RKO (cell line): Measurements from ENCODE around the gene TBCB.
"Not testable (repeated sequence)": the region's sequence is repeated elsewhere in the genome, so short reads cannot be mapped to it uniquely, and the experiment has no call there.

Experiments
- DNase-seq: peaks from one replicate; pipeline ENCODE4 v3.0.0-alpha.2; 2016; ENCODE audit warnings: low spot score

Gene TBCB

DNA sequence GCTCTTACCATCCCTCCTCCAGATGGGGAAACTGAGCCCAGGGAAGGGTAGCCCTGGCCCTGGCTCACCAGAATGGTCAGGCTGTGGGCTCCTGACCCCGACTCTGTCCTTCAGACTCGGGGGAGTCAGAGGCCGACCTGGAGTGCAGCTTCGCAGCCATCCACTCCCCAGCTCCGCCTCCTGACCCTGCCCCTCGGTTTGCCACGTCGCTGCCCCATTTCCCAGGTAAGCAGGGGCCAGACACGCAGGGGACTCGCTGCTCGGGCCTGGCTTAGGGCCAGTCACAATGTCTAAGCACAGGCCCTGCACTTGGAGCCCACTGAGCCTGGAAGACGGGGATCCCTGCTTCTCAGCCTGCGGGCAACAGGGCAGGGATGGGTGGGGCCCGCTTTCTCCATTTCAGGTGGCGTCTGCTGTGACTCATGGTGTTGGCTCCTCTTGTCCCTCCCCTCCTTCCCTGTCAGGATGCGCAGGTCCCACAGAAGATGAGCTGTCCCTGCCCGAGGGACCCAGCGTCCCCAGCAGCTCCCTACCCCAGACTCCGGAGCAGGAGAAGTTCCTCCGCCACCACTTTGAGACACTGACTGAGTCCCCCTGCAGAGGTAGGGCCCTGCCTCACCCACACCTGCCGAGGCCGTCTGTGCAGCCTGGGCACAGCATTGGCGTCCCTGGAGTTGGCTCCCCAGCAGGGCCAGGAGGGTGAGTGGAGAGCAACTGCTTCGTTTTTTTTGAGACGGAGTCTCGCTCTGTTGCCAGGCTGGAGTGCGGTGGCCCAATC lies 13.5 kb upstream of the TBCB start:
- no peak for DNase-seq

- DNase-seq, result no peak
Observed at GRCh38 chr19:36103040-36103626, 12.1 kb upstream of the TBCB start.

GRCh38 chr19:36103842-36104552 lies 11.3 kb upstream of the TBCB start:
- peak; percentile 24 for DNase-seq

GRCh38 chr19:36106441-36106840 lies 8.8 kb upstream of the TBCB start:
- no peak for DNase-seq

DNA sequence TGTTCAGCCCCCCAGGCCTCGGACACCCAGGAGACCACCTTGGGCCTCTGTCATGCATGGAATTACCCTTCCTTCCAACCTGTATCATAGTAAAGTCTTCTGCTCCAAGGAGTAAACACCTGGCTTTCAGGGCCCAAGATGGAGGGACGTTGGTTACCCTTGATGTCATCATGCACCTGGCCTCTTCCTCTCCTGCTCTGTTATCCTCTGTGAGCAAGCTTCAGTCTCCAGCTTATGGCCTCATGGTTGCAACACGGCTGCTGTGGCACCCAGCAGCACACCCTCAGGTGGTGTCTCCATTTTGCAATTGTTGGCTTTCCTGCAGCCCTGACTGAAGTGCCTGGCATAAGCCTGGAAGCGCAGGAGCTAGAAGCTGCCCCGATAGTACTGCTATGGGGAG lies 8.3 kb upstream of the TBCB start:
- no peak for DNase-seq

- no peak for DNase-seq
Observed at GRCh38 chr19:36108684-36109083, 6.6 kb upstream of the TBCB start.

GRCh38 chr19:36110487-36111199 lies 4.6 kb upstream of the TBCB start, which contains the start of gene OVOL3:
Gene OVOL3, plus strand, starts transcription at chr19:36111143. Its CDS starts 60 bp downstream, at chr19:36111203.
- DNase-seq, result no peak

DNA sequence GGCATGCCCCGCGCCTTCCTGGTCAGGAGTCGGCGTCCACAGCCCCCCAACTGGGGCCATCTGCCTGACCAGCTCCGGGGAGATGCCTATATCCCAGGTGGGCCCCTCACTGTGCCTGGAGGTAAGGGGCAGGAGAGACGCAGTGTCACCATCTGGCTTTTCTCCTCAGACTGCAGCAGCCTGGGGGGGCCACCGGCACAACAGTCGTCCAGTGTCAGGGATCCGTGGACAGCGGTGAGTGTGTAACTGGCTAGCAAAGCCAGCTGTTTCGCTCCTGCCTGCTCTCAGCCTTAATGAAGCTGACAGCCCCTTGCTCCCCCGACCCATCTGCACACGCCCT lies 4.1 kb upstream of the TBCB start:
- DNase-seq, result no peak

DNA sequence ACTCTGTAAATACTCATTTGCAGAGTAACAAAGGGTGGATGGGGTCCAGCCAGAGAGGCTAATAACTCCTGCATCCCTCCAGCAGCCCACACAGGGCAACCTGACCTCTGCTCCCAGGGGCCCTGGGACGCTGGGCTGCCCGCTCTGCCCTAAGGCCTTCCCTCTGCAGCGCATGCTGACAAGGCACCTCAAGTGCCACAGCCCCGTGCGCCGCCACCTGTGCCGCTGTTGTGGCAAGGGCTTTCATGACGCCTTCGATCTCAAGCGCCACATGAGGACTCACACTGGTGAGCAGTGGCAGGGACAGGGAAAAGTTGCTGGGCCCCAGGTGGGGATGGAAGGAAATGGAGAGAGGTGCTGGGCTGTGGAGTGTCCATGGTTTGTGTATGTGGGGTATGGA lies 2.6 kb upstream of the TBCB start:
- DNase-seq, result no peak

- DNase-seq, result no peak
Observed at GRCh38 chr19:36113425-36113824, 1.8 kb upstream of the TBCB start.

DNA sequence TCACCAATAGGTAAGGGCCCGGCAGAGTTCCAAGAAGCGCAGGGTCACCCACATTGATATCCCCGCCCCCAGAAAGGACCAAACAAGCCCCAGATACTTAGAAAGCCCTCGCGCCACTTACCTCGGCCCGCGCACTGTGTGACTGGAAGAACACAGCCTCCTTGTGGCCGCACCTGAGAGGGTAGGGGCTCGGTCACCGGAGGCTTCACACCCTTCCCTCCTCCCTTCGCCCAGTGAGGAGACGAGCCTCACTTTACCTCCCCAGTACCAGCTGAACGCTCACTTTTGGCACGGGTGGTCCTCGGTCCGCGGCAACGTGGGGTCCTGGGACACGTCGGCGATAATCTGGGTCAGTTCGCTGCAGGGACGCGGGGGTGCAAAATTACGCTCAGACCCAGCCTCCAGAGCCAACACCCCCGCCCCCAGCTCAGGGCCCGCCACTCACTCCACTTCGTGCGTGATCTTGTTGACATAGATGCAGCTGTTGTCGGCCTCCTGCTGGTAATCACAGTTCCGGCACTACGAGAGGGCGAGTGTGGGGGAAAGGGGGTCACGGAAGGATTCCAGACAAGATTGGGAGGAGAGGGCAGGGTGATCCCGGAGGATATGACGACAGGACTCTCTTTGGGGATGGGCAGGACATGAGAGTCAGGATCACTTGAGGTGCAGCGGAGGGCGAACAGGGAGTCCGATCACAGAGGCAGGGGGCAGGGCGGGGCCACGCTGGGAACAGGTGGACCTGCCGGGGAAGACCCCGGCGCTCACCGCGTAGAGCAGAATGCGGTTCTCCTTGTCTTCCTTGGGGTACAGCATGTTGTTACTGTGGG lies 1.2 kb upstream of the TBCB start:
- DNase-seq, result peak; percentile 48

DNA sequence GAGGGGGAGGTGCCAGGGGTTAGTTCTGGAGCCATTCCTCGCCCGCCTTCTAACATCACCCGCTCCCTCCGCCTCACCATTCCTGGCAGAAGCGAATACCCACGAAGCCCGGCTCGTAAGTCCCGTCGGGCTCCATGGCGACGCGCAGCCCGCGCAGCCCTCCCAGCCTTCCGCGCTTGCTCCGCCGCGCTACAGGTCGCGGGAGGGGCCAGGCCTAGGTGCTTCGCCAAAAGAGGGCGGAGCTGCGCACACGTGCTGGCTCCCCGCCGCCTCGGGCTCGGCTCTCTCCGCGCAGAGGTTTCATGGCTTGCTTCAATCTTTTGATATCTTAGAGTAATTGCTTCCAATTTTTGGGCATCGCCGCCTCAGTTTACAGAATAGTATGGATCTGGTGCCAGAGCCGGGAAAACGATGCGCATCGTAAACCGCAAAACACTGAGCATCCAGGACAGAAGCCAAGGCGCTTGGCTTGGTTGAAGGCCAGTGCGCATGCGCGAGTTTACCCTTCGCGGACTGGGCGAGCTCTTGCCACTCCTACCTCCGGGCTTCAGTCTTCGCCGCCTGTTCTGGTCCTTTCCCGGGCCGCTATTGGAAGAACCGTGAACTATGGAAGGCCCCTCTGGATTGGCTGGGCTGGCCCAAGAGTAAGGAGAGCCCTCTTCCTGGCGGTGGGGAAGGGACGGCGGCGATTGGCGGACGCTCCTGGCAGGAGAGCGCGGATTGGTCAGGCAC lies 381 bp upstream of the TBCB start, which contains the start of gene POLR2I:
Gene POLR2I, minus strand, starts transcription at position 155 of the 732 bp plus-strand sequence. Its CDS starts 19 bp downstream, at position 136.
- DNase-seq, result peak; percentile 100

- DNase-seq, result no peak
Observed at GRCh38 chr19:36116344-36116637, 1.0 kb downstream of the TBCB start.

- DNase-seq, result no peak
Observed at GRCh38 chr19:36120092-36120983, 5.1 kb downstream of the TBCB start.

- DNase-seq, result no peak
Observed at GRCh38 chr19:36120984-36121358, 5.7 kb downstream of the TBCB start.

GRCh38 chr19:36121486-36122124 lies 6.3 kb downstream of the TBCB start:
- DNase-seq, result no peak

GRCh38 chr19:36125557-36125956 lies 10.3 kb downstream of the TBCB start:
- DNase-seq, result no peak

DNA sequence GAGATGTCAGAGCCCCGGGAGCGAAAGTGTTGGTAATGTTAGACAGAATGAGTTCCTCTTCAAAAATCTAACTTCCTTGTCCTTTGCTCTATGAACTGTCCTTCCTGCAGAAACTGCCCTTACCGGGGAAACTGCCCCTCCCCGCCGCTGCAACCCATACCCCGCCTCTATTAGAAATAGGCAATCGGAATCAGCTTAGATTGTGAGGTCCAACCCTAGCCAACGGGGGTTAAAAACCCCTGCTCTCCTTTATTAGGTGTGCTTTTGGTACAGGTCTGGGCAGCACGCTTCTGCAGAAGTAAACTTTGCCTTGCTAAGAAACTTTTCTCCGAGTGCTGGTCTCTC lies 13.1 kb downstream of the TBCB start:
- no peak for DNase-seq

DNA sequence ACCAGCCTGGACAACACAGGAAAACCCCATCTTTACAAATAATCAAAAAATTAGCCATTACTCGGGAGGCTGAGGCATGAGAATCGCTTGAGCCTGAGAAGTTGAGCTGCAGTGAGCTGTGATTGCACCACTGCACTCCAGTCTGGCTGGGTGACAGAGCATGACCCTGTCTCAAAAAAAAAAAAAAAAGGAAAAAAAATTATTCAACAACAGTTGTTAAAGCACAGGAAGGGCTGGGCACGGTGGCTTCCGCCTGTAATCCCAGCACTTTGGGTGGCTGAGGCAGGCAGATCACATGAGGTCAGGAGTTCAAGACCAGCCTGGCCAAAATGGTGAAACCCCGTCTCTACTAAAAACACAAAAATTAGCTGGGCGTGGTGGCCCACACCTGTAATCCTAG lies 16.0 kb downstream of the TBCB start:
- not testable (repeated sequence) for DNase-seq

DNA sequence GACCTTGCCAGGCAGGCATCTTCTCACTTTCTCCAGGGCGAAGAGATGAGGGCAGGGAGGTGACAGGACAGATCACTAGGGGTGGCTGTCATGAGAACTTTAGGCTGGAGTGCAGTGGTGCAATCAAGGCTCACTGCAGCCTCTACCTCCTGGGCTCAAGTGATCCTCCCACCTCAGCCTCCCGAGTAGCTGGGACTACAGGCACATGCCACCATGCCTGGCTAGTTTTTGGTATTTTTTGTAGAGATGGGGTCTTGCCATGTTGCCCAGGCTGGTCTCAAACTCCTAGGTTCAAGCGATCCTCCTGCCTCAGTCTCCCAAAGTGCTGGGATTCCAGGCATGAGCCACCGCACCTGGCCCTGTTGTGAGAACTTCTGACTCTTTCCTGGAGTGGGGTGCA lies 19.6 kb downstream of the TBCB start:
- not testable (repeated sequence) for DNase-seq
